Adipocyte (in vitro differentiated cells): Measurements from ENCODE around the gene NTPCR.
"Not testable (repeated sequence)": the region's sequence is repeated elsewhere in the genome, so short reads cannot be mapped to it uniquely, and the experiment has no call there.

Source experiments
- DNase-seq: peaks from one replicate; pipeline ENCODE4 v3.0.0-alpha.2; 2015; ENCODE audit warnings: low read depth
- H3K27me3 ChIP-seq: replicated peaks from 2 replicates; pipeline ENCODE4 v1.7.0; 2013; ENCODE audit warnings: mild to moderate bottlenecking, low read length, moderate library complexity; ENCODE audit not compliant: control insufficient read depth, insufficient read depth
- H3K36me3 ChIP-seq: 2 replicates; pipeline ENCODE4 v1.7.0; 2013; ENCODE audit warnings: low read length, mild to moderate bottlenecking, moderate library complexity; ENCODE audit not compliant: control insufficient read depth, insufficient read depth, severe bottlenecking
- H3K4me1 ChIP-seq: 2 replicates; pipeline ENCODE4 v1.7.0; 2013; ENCODE audit warnings: mild to moderate bottlenecking, low read length, moderate library complexity; ENCODE audit not compliant: control insufficient read depth, insufficient read depth
- H3K4me3 ChIP-seq: 2 replicates; pipeline ENCODE4 v1.7.0; 2013; ENCODE audit warnings: mild to moderate bottlenecking, low read length, moderate library complexity
- H3K9ac ChIP-seq: 2 replicates; pipeline ENCODE4 v1.7.0; 2013; ENCODE audit warnings: mild to moderate bottlenecking, low read length, moderate library complexity
- H3K9me3 ChIP-seq: 2 replicates; pipeline ENCODE4 v1.7.0; 2013; ENCODE audit warnings: mild to moderate bottlenecking, low read length, moderate library complexity; ENCODE audit not compliant: control insufficient read depth

Gene NTPCR

GRCh38 chr1:232990176-232991128 is 40.0 kb downstream of the NTPCR start:
- Histone ChIP-seq H3K4me3 (no peak overlapping the region), H3K9ac (no peak overlapping the region), H3K27me3 (no peaks in the 10 kb centered on the region), H3K9me3 (peaks cover 9% of the 10 kb centered on the region), H3K4me1 (no peaks in the 10 kb centered on the region), H3K36me3 (peaks cover 31% of the 10 kb centered on the region)
- no peak for DNase-seq

DNA sequence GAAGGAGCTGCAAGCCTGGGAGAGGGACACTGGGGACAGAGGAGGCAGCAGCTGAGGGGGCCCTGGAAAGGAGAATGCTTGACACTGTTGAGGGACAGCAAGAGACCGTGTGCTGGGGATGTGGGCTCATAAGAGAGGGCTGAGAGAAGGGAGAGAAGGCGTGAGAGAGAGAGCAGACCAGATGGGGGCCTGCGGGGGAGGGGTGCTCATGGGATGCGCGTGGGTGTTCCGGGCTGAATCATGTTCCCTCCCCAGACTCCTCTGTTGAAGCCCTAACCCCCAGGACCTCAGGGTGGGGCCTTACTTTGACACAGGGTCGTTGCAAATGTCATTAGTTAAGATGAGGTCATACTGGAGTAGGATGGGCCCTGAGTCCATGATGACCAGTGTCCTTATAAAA is 40.8 kb downstream of the NTPCR start:
- H3K4me3 ChIP-seq, result no peak overlapping the region
- no peak overlapping the region for H3K9ac ChIP-seq
- peaks cover 9% of the 10 kb centered on the region for H3K9me3 ChIP-seq
- H3K4me1 ChIP-seq, result no peaks in the 10 kb centered on the region
- H3K36me3 ChIP-seq, result peaks cover 31% of the 10 kb centered on the region
- DNase-seq, result no peak
- H3K27me3 ChIP-seq, result no peaks in the 10 kb centered on the region

DNA sequence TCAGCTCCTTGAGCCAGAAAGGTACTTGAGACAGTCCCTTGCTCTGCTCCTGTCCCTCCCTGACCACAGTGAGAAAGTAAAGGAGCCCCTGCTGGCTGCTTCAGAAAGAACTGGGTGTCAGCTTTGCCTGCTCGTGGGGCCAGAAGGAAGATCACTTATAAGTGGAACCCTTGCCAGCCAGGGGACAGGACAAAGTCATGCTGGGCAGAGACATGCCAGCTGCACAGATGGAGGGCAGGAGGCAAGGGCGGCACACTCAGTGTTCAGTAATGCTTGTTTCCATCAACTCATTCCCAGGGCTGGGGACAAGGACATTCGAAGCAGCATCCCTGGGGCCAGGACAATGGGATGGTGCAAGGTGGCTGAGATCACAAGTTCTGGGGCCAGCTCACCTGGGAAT is 41.8 kb downstream of the NTPCR start:
- Histone ChIP-seq H3K4me1 (no peaks in the 10 kb centered on the region), H3K27me3 (no peaks in the 10 kb centered on the region), H3K4me3 (no peak overlapping the region), H3K36me3 (peaks cover 36% of the 10 kb centered on the region), H3K9ac (no peak overlapping the region), H3K9me3 (peaks cover 9% of the 10 kb centered on the region)
- DNase-seq, result no peak

- Histone ChIP-seq H3K36me3 (peaks cover 50% of the 10 kb centered on the region), H3K27me3 (no peaks in the 10 kb centered on the region), H3K4me3 (no peak overlapping the region), H3K4me1 (no peaks in the 10 kb centered on the region), H3K9ac (no peak overlapping the region), H3K9me3 (peaks cover 9% of the 10 kb centered on the region)
- no peak for DNase-seq
Observed at GRCh38 chr1:232993555-232993954, 43.1 kb downstream of the NTPCR start.

DNA sequence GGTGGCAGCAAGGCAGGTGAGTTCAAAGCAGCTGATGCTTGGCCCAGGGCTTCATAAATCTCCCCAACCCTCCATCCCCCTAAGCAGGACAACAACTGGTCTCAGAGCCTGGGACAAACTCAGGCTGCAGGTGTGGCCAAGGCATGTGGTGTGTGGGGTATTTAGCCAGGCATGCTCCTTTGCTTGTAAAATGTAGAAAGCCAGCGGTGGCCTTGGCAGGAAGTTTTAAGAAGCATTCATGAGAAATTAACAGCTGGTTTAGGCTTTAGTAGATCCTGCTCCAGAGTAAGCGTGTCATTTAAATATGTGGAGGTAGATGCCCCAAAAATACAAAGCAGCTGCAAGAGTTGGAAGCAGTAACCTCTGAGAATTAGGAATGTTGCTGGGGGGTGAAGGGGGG is 44.8 kb downstream of the NTPCR start:
- no peak for DNase-seq
- no peak overlapping the region for H3K4me3 ChIP-seq
- H3K4me1 ChIP-seq, result no peaks in the 10 kb centered on the region
- H3K9me3 ChIP-seq, result peaks cover 9% of the 10 kb centered on the region
- H3K27me3 ChIP-seq, result no peaks in the 10 kb centered on the region
- peaks cover 56% of the 10 kb centered on the region for H3K36me3 ChIP-seq
- H3K9ac ChIP-seq, result no peak overlapping the region

GRCh38 chr1:232996143-232996542 is 45.7 kb downstream of the NTPCR start:
- Histone ChIP-seq H3K4me3 (no peak overlapping the region), H3K27me3 (no peaks in the 10 kb centered on the region), H3K9ac (no peak overlapping the region), H3K4me1 (no peaks in the 10 kb centered on the region), H3K36me3 (peaks cover 56% of the 10 kb centered on the region), H3K9me3 (peaks cover 9% of the 10 kb centered on the region)
- no peak for DNase-seq

GRCh38 chr1:232998138-232998537 is 47.7 kb downstream of the NTPCR start:
- Histone ChIP-seq H3K4me3 (no peak overlapping the region), H3K9ac (no peak overlapping the region), H3K9me3 (peaks cover 9% of the 10 kb centered on the region), H3K36me3 (peaks cover 49% of the 10 kb centered on the region), H3K27me3 (no peaks in the 10 kb centered on the region), H3K4me1 (no peaks in the 10 kb centered on the region)
- no peak for DNase-seq

DNA sequence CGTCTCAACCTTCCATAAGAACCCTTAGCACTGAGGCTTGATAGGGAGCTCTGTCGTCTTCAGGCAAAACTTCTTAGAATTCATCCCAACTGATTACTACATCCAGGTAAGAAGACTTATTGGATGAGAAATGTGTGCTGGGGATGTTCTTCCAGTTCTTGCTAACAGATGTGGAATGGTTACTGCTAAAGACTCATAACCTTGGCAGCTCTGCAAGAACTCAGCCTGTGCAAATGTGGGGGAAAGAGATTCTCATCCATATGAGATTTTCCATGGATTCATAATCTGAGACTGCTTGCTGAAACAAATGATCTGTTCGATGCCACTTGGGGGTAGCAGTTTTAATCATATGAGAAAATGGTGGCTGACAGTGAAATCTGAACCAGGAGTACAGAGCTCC is 48.2 kb downstream of the NTPCR start:
- no peak for DNase-seq
- Histone ChIP-seq H3K27me3 (no peaks in the 10 kb centered on the region), H3K4me3 (no peak overlapping the region), H3K9ac (no peak overlapping the region), H3K4me1 (no peaks in the 10 kb centered on the region), H3K9me3 (peaks cover 4% of the 10 kb centered on the region), H3K36me3 (peaks cover 45% of the 10 kb centered on the region)

DNA sequence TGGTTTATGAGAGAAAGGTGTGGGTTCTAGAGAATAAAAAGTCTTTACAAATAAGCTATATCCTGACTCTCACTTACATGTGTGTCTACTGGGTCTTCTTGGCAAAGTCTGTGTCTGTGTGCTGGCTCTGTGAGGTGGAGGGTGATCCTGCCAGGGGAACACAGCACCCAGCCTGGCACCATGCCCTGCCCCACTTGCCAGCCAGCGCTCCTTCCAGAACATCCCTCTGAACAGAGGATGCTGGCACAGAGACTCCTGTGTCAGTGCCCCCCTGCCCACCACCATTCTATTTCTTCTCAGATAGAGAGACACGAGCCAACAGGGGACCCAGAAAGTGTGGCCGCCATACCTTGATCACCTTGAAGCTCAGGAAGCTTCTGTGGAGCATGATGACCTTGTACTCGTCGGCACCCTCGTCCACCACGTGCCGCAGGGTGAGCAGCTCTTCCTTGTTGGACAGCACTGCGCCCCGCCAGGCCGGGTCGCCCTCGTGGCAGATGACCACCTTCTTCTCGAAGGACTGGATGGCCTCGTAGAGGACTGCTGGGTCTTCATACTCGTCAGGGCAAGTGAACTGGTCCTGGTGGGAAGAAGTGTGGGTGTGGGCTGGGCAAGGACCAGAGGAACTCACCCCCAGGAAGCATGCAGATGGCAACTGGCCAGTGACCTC is 49.7 kb downstream of the NTPCR start:
- H3K4me3 ChIP-seq, result no peak overlapping the region
- no peak overlapping the region for H3K9ac ChIP-seq
- H3K4me1 ChIP-seq, result no peaks in the 10 kb centered on the region
- peaks cover 34% of the 10 kb centered on the region for H3K36me3 ChIP-seq
- H3K27me3 ChIP-seq, result no peaks in the 10 kb centered on the region
- H3K9me3 ChIP-seq, result no peaks in the 10 kb centered on the region
- no peak for DNase-seq

- H3K4me3 ChIP-seq, DNase-seq, H3K4me1 ChIP-seq, H3K9me3 ChIP-seq, H3K9ac ChIP-seq, H3K27me3 ChIP-seq: not testable (repeated sequence)
- peaks cover 11% of the 10 kb centered on the region for H3K36me3 ChIP-seq
Observed at GRCh38 chr1:233003638-233004037, 53.2 kb downstream of the NTPCR start.

GRCh38 chr1:233004451-233004850 is 54.0 kb downstream of the NTPCR start:
- Histone ChIP-seq H3K27me3 (no peaks in the 10 kb centered on the region), H3K4me3 (no peak overlapping the region), H3K4me1 (no peaks in the 10 kb centered on the region), H3K36me3 (peaks cover 6% of the 10 kb centered on the region), H3K9me3 (no peaks in the 10 kb centered on the region), H3K9ac (no peak overlapping the region)
- no peak for DNase-seq
